ENCODE data around the gene TOR2A. TPM values are rescaled to one million over a fixed set of nuclear protein-coding genes. Genes with fewer than 3 reads are reported as not detected.
A peak's percentile ranks its signal among the peaks of the same experiment; 100 is the strongest.

The TOR2A gene
- total and polyA plus RNA-seq, 9 of the 15 experiments (the other 6 are each of a cell fraction or from before 2014, with no cell fraction given) = 0.80 to 25.9 (median 11.1) TPM

DNA sequence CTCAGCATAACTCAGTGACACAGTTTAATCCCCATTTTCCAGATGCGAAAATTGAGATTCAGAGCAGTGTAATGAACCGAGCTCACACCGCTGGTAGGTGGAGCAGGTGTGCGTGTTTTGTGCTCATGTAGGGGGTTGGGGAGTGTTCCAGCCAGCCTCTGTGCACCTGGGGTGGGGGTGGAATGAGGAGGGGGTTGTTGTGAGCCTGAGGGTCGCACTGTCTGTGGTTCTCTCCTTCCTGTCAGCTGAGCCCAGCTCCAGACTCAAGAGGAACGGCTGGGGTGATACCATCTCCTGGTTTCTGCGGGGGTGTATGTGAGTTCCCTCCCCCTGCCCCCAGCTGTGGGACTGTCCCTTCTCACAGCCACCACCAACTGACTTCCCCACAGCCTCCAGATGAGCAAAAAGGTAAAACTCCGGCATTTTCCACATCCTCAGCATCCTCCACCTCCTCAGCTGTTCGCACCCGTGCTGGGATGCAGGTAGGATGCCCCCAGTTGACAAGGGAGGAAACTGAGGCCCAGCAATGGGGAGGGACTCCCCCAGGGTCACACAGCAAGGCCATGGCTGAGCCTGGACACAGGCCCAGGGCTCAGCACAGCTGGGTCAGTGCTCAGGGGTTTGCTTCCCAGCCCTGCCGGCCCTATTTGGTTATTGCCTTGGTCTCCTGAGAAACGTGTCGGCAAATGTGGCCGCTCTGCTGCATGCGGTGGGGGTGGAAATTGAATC, 41.3 kb upstream of the TOR2A start (continued):
- TF ChIP-seq IRF2 (CRISPR knock-in tag; IDR thresholded peaks at IDR 0.05) (no peak), ZNF217 (CRISPR knock-in tag; IDR thresholded peaks at IDR 0.05) (no peak), MYBL2 (IDR thresholded peaks at IDR 0.05; ENCODE audit: low read depth) (no peak), MYBL2 (CRISPR knock-in tag; IDR thresholded peaks at IDR 0.05; ENCODE audit: borderline replicate concordance) (no peak), ZNF785 (CRISPR knock-in tag; IDR thresholded peaks at IDR 0.05) (no peak), CBX3 (IDR thresholded peaks at IDR 0.05; ENCODE audit: borderline replicate concordance in 1 of 2, low read length in 2 of 2) (no peak), NR4A1 (CRISPR knock-in tag; IDR thresholded peaks at IDR 0.05) (no peak), NR4A1 (tag; IDR thresholded peaks at IDR 0.05) (no peak), GMEB1 (CRISPR knock-in tag; IDR thresholded peaks at IDR 0.05) (no peak), KLF13 (tag; IDR thresholded peaks at IDR 0.05; ENCODE audit: borderline replicate concordance, low read depth) (no peak), SP1 (CRISPR knock-in tag; IDR thresholded peaks at IDR 0.05) (no peak; the same call in 1 of the 2 replicates), ZNF395 (CRISPR knock-in tag; IDR thresholded peaks at IDR 0.05) (no peak), ZFX (CRISPR knock-in tag; IDR thresholded peaks at IDR 0.05) (peak; percentile 55), RFX7 (CRISPR knock-in tag; IDR thresholded peaks at IDR 0.05) (no peak), PHB (CRISPR knock-in tag; IDR thresholded peaks at IDR 0.05) (no peak), WHSC1 (IDR thresholded peaks at IDR 0.05; ENCODE audit: low read length) (no peak), E4F1 (CRISPR knock-in tag; IDR thresholded peaks at IDR 0.05; ENCODE audit: borderline replicate concordance) (no peak), SREBF1 (IDR thresholded peaks at IDR 0.05; ENCODE audit: borderline replicate concordance, low read depth, low read length) (peak; percentile 74; the same call in 1 of the 2 replicates), PHF8 (IDR thresholded peaks at IDR 0.05; ENCODE audit: borderline replicate concordance, low read length) (peak; percentile 32; the same call in 1 of the 2 replicates), PHF21A (IDR thresholded peaks at IDR 0.05; ENCODE audit: borderline replicate concordance, low read depth) (no peak), ELF4 (CRISPR knock-in tag; IDR thresholded peaks at IDR 0.05) (no peak), CC2D1A (IDR thresholded peaks at IDR 0.05) (no peak), POLR2B (IDR thresholded peaks at IDR 0.05; ENCODE audit: low read depth, partially characterized antibody) (no peak), PTRF (tag; IDR thresholded peaks at IDR 0.05) (no peak), RUNX1 (IDR thresholded peaks at IDR 0.05; ENCODE audit: low read depth) (no peak), SUPT5H (IDR thresholded peaks at IDR 0.05) (no peak)
